Vagina (tissue), 2 donors: ENCODE measurements around the gene DNM3.

Experiments used
- CTCF ChIP-seq, 3 experiments: fragments of 450-650 bp in 2 of 3; fragments of 200-600 bp in 1 of 3; sonication (generic) in 1 of 3; IDR thresholded peaks; one replicate each; pipeline ENCODE4 v1.5.1; 2017 to 2019; ENCODE audit warnings: antibody characterized with exemption in 3 of 3, mild to moderate bottlenecking in 2 of 3, moderate library complexity in 2 of 3
- POLR2A ChIP-seq, 2 donors: fragments of 450-650 bp; IDR thresholded peaks; one replicate each; pipeline ENCODE4 v1.6.1; 2017; ENCODE audit warnings: antibody characterized with exemption in 2 of 2, mild to moderate bottlenecking in 2 of 2, moderate library complexity in 2 of 2
- POLR2AphosphoS5 ChIP-seq, 2 donors: sonication (generic); formaldehyde crosslinking; IDR thresholded peaks; one replicate each; pipeline ENCODE4 v1.9.0; 2017; ENCODE audit warnings: antibody characterized with exemption in 2 of 2, mild to moderate bottlenecking in 2 of 2, low read depth in 1 of 2; ENCODE audit not compliant: insufficient read depth in 1 of 2

- TF ChIP-seq POLR2A (IDR thresholded peaks at IDR 0.05) = no peak
- no peak for TF ChIP-seq CTCF (IDR thresholded peaks at IDR 0.05)
- TF ChIP-seq POLR2AphosphoS5 (IDR thresholded peaks at IDR 0.05; ENCODE audit: insufficient read depth in 1 of 2, low read depth in 1 of 2) = no peak
Measured at GRCh38 chr1:171833091-171833825, 8.0 kb upstream of the DNM3 start.
